Tibial nerve (tissue), 4 donors: ENCODE data around the gene CALML5. TPM values are rescaled to one million over a fixed set of nuclear protein-coding genes. Genes with fewer than 3 reads are reported as not detected.
A peak's percentile ranks its signal among the peaks of the same experiment; 100 is the strongest.

ENCODE experiments used
- DNase-seq, 2 donors: peaks; one replicate each; pipeline ENCODE4 v3.0.0-alpha.2; 2019; ENCODE audit warnings: low spot score in 2 of 2
- H3K27ac ChIP-seq, 4 donors: fragments of 200-600 bp; sonication (generic) in 3 of 4; one replicate each; pipeline ENCODE4 v1.5.1; 2017 to 2019; ENCODE audit warnings: mild to moderate bottlenecking in 1 of 4
- H3K27me3 ChIP-seq, 2 donors: fragments of 200-600 bp; sonication (generic) in 1 of 2; one replicate each; pipeline versions ENCODE4 v1.5.1 to v1.6.0; 2017 to 2019
- H3K36me3 ChIP-seq, 3 donors: fragments of 200-600 bp; sonication (generic); one replicate each; pipeline ENCODE4 v1.5.1; 2018 to 2019
- H3K4me1 ChIP-seq, 4 donors: fragments of 200-600 bp; sonication (generic) in 3 of 4; one replicate each; pipeline ENCODE4 v1.5.1; 2017 to 2019
- H3K4me3 ChIP-seq, 4 donors: fragments of 200-600 bp; sonication (generic) in 3 of 4; one replicate each; pipeline ENCODE4 v1.5.1; 2017 to 2019; ENCODE audit warnings: mild to moderate bottlenecking in 1 of 4, moderate library complexity in 1 of 4
- H3K9me3 ChIP-seq, 4 donors: fragments of 200-600 bp; sonication (generic) in 3 of 4; one replicate each; pipeline ENCODE4 v1.5.1; 2017 to 2019
- CTCF ChIP-seq, 5 experiments: fragments of 200-600 bp in 3 of 5; fragments of 450-650 bp in 2 of 5; sonication (generic) in 3 of 5; IDR thresholded peaks; one replicate each; pipeline ENCODE4 v1.5.1; 2016 to 2019; ENCODE audit warnings: antibody characterized with exemption in 5 of 5, mild to moderate bottlenecking in 3 of 5, moderate library complexity in 2 of 5
- EP300 ChIP-seq, 2 donors: sonication (generic); formaldehyde crosslinking; IDR thresholded peaks; one replicate each; pipeline ENCODE4 v1.6.1; 2017; ENCODE audit warnings: antibody characterized with exemption in 2 of 2, mild to moderate bottlenecking in 1 of 2
- POLR2A ChIP-seq, 2 donors: fragments of 450-650 bp; IDR thresholded peaks; one replicate each; pipeline ENCODE4 v1.6.1; 2017; ENCODE audit warnings: antibody characterized with exemption in 2 of 2, mild to moderate bottlenecking in 2 of 2, moderate library complexity in 2 of 2
- WGBS, 2 donors: methylation state at CpG; one replicate each; pipeline ENCODE4 v1.1.5; 2018; 5-methylcytosine and 5-hydroxymethylcytosine counted together
- total RNA-seq, 4 donors: library from RNA; depleted of rRNA; stranded (reverse); fragments of >200 nt; gene quantifications; one replicate each; pipeline ENCODE4 v1.1.0, GENCODE V29; 2016

Gene CALML5
- total RNA-seq, 4 donors from 2014 or later = not detected

- no peak overlapping the region for H3K27ac ChIP-seq
- TF ChIP-seq EP300 (IDR thresholded peaks at IDR 0.05) (no peak), CTCF (IDR thresholded peaks at IDR 0.05) (no peak), POLR2A (IDR thresholded peaks at IDR 0.05) (no peak)
Observed at GRCh38 chr10:5457741-5458140, 41.6 kb downstream of the CALML5 start.

GRCh38 chr10:5456563-5456962, 42.8 kb downstream of the CALML5 start:
- no peaks in the 10 kb centered on the region for H3K27me3 ChIP-seq
- H3K9me3 ChIP-seq = no peaks in the 10 kb centered on the region
- H3K36me3 ChIP-seq = peaks cover 0 to 79% (median 0%) of the 10 kb centered on the region in 3 donors
- 81 to 90% methylated on average over 12 of the region's 12 CpGs for WGBS, 2 donors
- TF ChIP-seq CTCF (IDR thresholded peaks at IDR 0.05) (no peak), POLR2A (IDR thresholded peaks at IDR 0.05) (no peak), EP300 (IDR thresholded peaks at IDR 0.05) (no peak)
- no peak overlapping the region for H3K27ac ChIP-seq
- peaks cover 0 to 6% (median under 1%) of the 10 kb centered on the region in 4 donors for H3K4me1 ChIP-seq
- DNase-seq = no peak
- no peak overlapping the region for H3K4me3 ChIP-seq

More at GRCh38 chr10:5457741-5458140, 41.6 kb downstream of the CALML5 start:
- no peak overlapping the region for H3K4me3 ChIP-seq
- no peaks in the 10 kb centered on the region for H3K27me3 ChIP-seq
- WGBS, 2 donors = 89 to 94% methylated on average over 3 of the region's 3 CpGs
- H3K36me3 ChIP-seq = peaks cover 0 to 71% (median 0%) of the 10 kb centered on the region in 3 donors
- no peaks in the 10 kb centered on the region for H3K9me3 ChIP-seq
- H3K4me1 ChIP-seq = peaks cover 0 to 18% (median 5%) of the 10 kb centered on the region in 4 donors
- DNase-seq = no peak

- no peak for DNase-seq
- Histone ChIP-seq H3K36me3 (peaks cover 0 to 69% (median 0%) of the 10 kb centered on the region in 3 donors), H3K9me3 (no peaks in the 10 kb centered on the region), H3K4me3 (no peak overlapping the region), H3K4me1 (peaks cover 0 to 27% (median 0%) of the 10 kb centered on the region in 4 donors), H3K27me3 (no peaks in the 10 kb centered on the region), H3K27ac (no peak overlapping the region)
- WGBS, 2 donors = 85 to 87% methylated on average over 13 of the region's 13 CpGs
- TF ChIP-seq CTCF (IDR thresholded peaks at IDR 0.05) (no peak), EP300 (IDR thresholded peaks at IDR 0.05) (no peak), POLR2A (IDR thresholded peaks at IDR 0.05) (no peak)
Observed at GRCh38 chr10:5453749-5454489, 45.5 kb downstream of the CALML5 start.

- no peaks in the 10 kb centered on the region for H3K27me3 ChIP-seq
- H3K9me3 ChIP-seq = no peaks in the 10 kb centered on the region
- 65 to 67% methylated on average over 4 of the region's 4 CpGs for WGBS, 2 donors
- TF ChIP-seq POLR2A (IDR thresholded peaks at IDR 0.05) (no peak), CTCF (IDR thresholded peaks at IDR 0.05) (no peak), EP300 (IDR thresholded peaks at IDR 0.05) (no peak)
- H3K36me3 ChIP-seq = peaks cover 0 to 39% (median 0%) of the 10 kb centered on the region in 3 donors
- peak overlapping the region in 1 of 4 donors; percentile 85 for H3K27ac ChIP-seq
- peak overlapping the region in 2 of 4 donors; percentile 19 to 58 for H3K4me3 ChIP-seq
- H3K4me1 ChIP-seq = peaks cover 0 to 33% (median 0%) of the 10 kb centered on the region in 4 donors
- no peak for DNase-seq
Observed at GRCh38 chr10:5450605-5451384, 48.6 kb downstream of the CALML5 start.
